Keratinocyte (primary cell): ENCODE measurements around the gene EYS. TPM values are rescaled to one million over a fixed set of nuclear protein-coding genes. Genes with fewer than 3 reads are reported as not detected.

ENCODE experiments used
- DNase-seq: peaks from one replicate; pipeline ENCODE4 v3.0.0-alpha.2; 2011; ENCODE audit warnings: low read depth, missing footprints, low spot score
- FAIRE-seq: peaks from 2 replicates; lab custom pipeline; 2011; peaks lifted over from hg19 to GRCh38; lab: Jason Lieb, UNC
- H2AFZ ChIP-seq: 2 replicates; pipeline ENCODE4 v1.6.0; 2012; ENCODE audit warnings: low read length, control low read depth, inconsistent platforms; ENCODE audit not compliant: control insufficient read depth
- H3K27ac ChIP-seq: 2 replicates; pipeline ENCODE4 v1.5.1; 2011; ENCODE audit warnings: low read length; ENCODE audit not compliant: control insufficient read depth, insufficient read depth
- H3K27me3 ChIP-seq: 3 replicates; pipeline ENCODE4 v1.6.0; 2011; ENCODE audit warnings: low read length; ENCODE audit not compliant: control insufficient read depth, insufficient read depth; ENCODE audit errors: extremely low read depth
- H3K36me3 ChIP-seq, 2 experiments: 2 replicates in 1 of 2; 3 replicates in 1 of 2; pipeline ENCODE4 v1.5.1; 2011; ENCODE audit warnings: low read length in 2 of 2, mild to moderate bottlenecking in 1 of 2; ENCODE audit not compliant: control insufficient read depth in 2 of 2, insufficient read depth in 2 of 2; ENCODE audit errors: extremely low read depth in 1 of 2
- H3K4me1 ChIP-seq: 3 replicates; pipeline ENCODE4 v1.5.1; 2011; ENCODE audit warnings: low read length; ENCODE audit not compliant: control insufficient read depth, insufficient read depth; ENCODE audit errors: extremely low read depth
- H3K4me2 ChIP-seq: 3 replicates; pipeline ENCODE4 v1.6.0; 2011; ENCODE audit warnings: low read depth, low read length; ENCODE audit not compliant: control insufficient read depth, insufficient read depth; ENCODE audit errors: extremely low read depth
- H3K4me3 ChIP-seq, 3 experiments: fragments of 200-600 bp in 1 of 3; sonication (generic) in 1 of 3; 2 replicates in 2 of 3; 3 replicates in 1 of 3; pipeline ENCODE4 v1.5.1; 2011 to 2016; ENCODE audit warnings: low read length in 3 of 3, mild to moderate bottlenecking in 3 of 3, control low read depth in 2 of 3, inconsistent platforms in 1 of 3, low read depth in 1 of 3, mixed read lengths in 1 of 3, mixed run types in 1 of 3, moderate library complexity in 1 of 3; ENCODE audit not compliant: control insufficient read depth in 2 of 3, insufficient read depth in 2 of 3; ENCODE audit errors: extremely low read depth in 1 of 3
- H3K79me2 ChIP-seq: 2 replicates; pipeline ENCODE4 v1.6.0; 2012; ENCODE audit warnings: low read length; ENCODE audit not compliant: control insufficient read depth, insufficient read depth
- H3K9ac ChIP-seq: 3 replicates; pipeline ENCODE4 v1.6.0; 2011; ENCODE audit warnings: low read length; ENCODE audit not compliant: control insufficient read depth, insufficient read depth; ENCODE audit errors: extremely low read depth
- H3K9me1 ChIP-seq: 3 replicates; pipeline ENCODE4 v1.6.0; 2011; ENCODE audit warnings: low read length; ENCODE audit not compliant: control insufficient read depth, insufficient read depth; ENCODE audit errors: extremely low read depth
- H3K9me3 ChIP-seq: 2 replicates; pipeline ENCODE4 v1.5.1; 2012; ENCODE audit warnings: low read depth, low read length; ENCODE audit not compliant: control insufficient read depth
- H4K20me1 ChIP-seq: 3 replicates; pipeline ENCODE4 v1.6.0; 2011; ENCODE audit warnings: low read length; ENCODE audit not compliant: control insufficient read depth, insufficient read depth; ENCODE audit errors: extremely low read depth
- CTCF ChIP-seq, 3 experiments: IDR thresholded peaks in 1 of 3; conservative IDR thresholded peaks in 1 of 3; optimal IDR thresholded peaks in 1 of 3; 2 replicates in 2 of 3; 3 replicates in 1 of 3; pipeline versions ENCODE3 to v1.5.1; 2011; ENCODE audit warnings: low read length in 3 of 3, mild to moderate bottlenecking in 3 of 3, moderate library complexity in 2 of 3, control low read depth in 1 of 3, inconsistent platforms in 1 of 3; ENCODE audit not compliant: insufficient read depth in 2 of 3; ENCODE audit errors: extremely low read depth in 1 of 3
- EZH2 ChIP-seq: IDR thresholded peaks from one replicate; pipeline ENCODE4 v1.6.1; 2012; ENCODE audit warnings: inconsistent platforms, mild to moderate bottlenecking, low read length, moderate library complexity
- dilution Hi-C: fragments of 300-500 bp; cut with MboI; formaldehyde crosslinking; loops from one replicate; pipeline ENCODE4 v1.7.0; 2020; ENCODE audit warnings: low sequenced_read_pairs; ENCODE audit not compliant: extremely low pct_ligation_motif_present
- polyA plus RNA-seq, 5 experiments: library from polyadenylated mRNA; depleted of rRNA in 3 of 5; stranded (reverse) in 3 of 5; stranded (forward) in 1 of 5; unstranded in 1 of 5; fragments of >200 nt; gene quantifications; 1 replicate in 1 of 5; 2 replicates in 3 of 5; 3 replicates in 1 of 5; pipeline versions ENCODE4 v1.2.1 to v1.2.3, GENCODE V29; 2011 to 2012; ENCODE audit warnings: missing spikeins in 2 of 5, low read depth in 1 of 5, low replicate concordance in 1 of 5

Gene EYS
- polyA plus RNA-seq, 1 donor (not counting 4 experiments of a cell fraction or from before 2014, with no cell fraction given): 0.34 TPM

GRCh38 chr6:65052626-65053025, 654.4 kb downstream of the EYS start:
- DNase-seq: no peak
- no peak overlapping the region for H3K9ac ChIP-seq

GRCh38 chr6:65045801-65046200, 661.2 kb downstream of the EYS start:
- no peaks in the 10 kb centered on the region for H3K36me3 ChIP-seq
- no peaks in the 10 kb centered on the region for H3K4me1 ChIP-seq
- no peaks in the 10 kb centered on the region for H3K27me3 ChIP-seq
- no peak overlapping the region for H2AFZ ChIP-seq
- dilution Hi-C loops: no loop called here
- no peak overlapping the region for H3K27ac ChIP-seq
- FAIRE-seq (no peak), DNase-seq (no peak)
- no peak overlapping the region for H3K4me2 ChIP-seq
- H3K9me3 ChIP-seq: no peaks in the 10 kb centered on the region
- no peak overlapping the region for H3K9ac ChIP-seq
- no peaks in the 10 kb centered on the region for H4K20me1 ChIP-seq
- TF ChIP-seq CTCF (optimal IDR thresholded peaks at IDR 0.05 in 1 of 3, IDR thresholded peaks at IDR 0.05 in 1 of 3, conservative IDR thresholded peaks at IDR 0.05 in 1 of 3; ENCODE audit: extremely low read depth in 1 of 3, insufficient read depth in 2 of 3, low read length in 3 of 3): no peak
- no peak for TF ChIP-seq EZH2
- H3K4me3 ChIP-seq: no peak overlapping the region
- no peaks in the 10 kb centered on the region for H3K79me2 ChIP-seq
- no peaks in the 10 kb centered on the region for H3K9me1 ChIP-seq

More at GRCh38 chr6:65052626-65053025, 654.4 kb downstream of the EYS start:
- no peaks in the 10 kb centered on the region for H3K79me2 ChIP-seq
- dilution Hi-C loops: no loop called here
- H3K4me3 ChIP-seq: no peak overlapping the region
- no peaks in the 10 kb centered on the region for H3K36me3 ChIP-seq
- H3K27ac ChIP-seq: no peak overlapping the region
- no peak for FAIRE-seq
- no peak overlapping the region for H2AFZ ChIP-seq
- no peaks in the 10 kb centered on the region for H4K20me1 ChIP-seq
- TF ChIP-seq CTCF (optimal IDR thresholded peaks at IDR 0.05 in 1 of 3, IDR thresholded peaks at IDR 0.05 in 1 of 3, conservative IDR thresholded peaks at IDR 0.05 in 1 of 3; ENCODE audit: extremely low read depth in 1 of 3, insufficient read depth in 2 of 3, low read length in 3 of 3): no peak
- TF ChIP-seq EZH2: no peak
- no peak overlapping the region for H3K4me2 ChIP-seq
- no peaks in the 10 kb centered on the region for H3K9me1 ChIP-seq
- no peaks in the 10 kb centered on the region for H3K27me3 ChIP-seq
- no peaks in the 10 kb centered on the region for H3K4me1 ChIP-seq
- no peaks in the 10 kb centered on the region for H3K9me3 ChIP-seq
